HL-60 (cell line): ENCODE measurements around the gene PTPRN2.

Experiments used
- CTCF ChIP-seq: IDR thresholded peaks from one replicate; pipeline ENCODE4 v1.5.1; 2011; ENCODE audit warnings: low read length, control low read depth, inconsistent platforms; ENCODE audit not compliant: insufficient read depth
- REST ChIP-seq: IDR thresholded peaks from 2 replicates; pipeline ENCODE4 v1.6.1; 2012; ENCODE audit warnings: low read depth; ENCODE audit not compliant: insufficient replicate concordance

GRCh38 chr7:157954901-157955300, 632.7 kb downstream of the PTPRN2 start:
- TF ChIP-seq CTCF = no peak
- no peak for TF ChIP-seq REST
